K562 (cell line): Measurements from ENCODE around the gene ACADM. TPM values are rescaled to one million over a fixed set of nuclear protein-coding genes. Genes with fewer than 3 reads are reported as not detected.

Source experiments
- ATF1 ChIP-seq, 2 experiments: fragments of 450-650 bp in 1 of 2; IDR thresholded peaks; 2 replicates each; pipeline ENCODE4 v1.6.1; 2016; ENCODE audit warnings: missing compliant biosample characterization in 1 of 2, missing genetic modification characterization in 1 of 2
- CREB1 ChIP-seq, 2 experiments: sonication (generic) in 1 of 2; formaldehyde crosslinking in 1 of 2; IDR thresholded peaks; 2 replicates each; pipeline versions ENCODE4 v1.6.1 to v1.8.0; 2012 to 2022; ENCODE audit warnings: inconsistent platforms in 1 of 2, mild to moderate bottlenecking in 1 of 2, missing genetic modification reagents in 1 of 2, moderate library complexity in 1 of 2
- ESRRA ChIP-seq: fragments of 450-650 bp; IDR thresholded peaks from 2 replicates; pipeline ENCODE4 v1.6.1; 2014; ENCODE audit warnings: low read depth, mild to moderate bottlenecking, moderate library complexity, borderline replicate concordance
- FOXK2 ChIP-seq, 2 experiments: fragments of 450-650 bp; IDR thresholded peaks in 1 of 2; conservative IDR thresholded peaks in 1 of 2; 2 replicates each; pipeline ENCODE4 v1.6.1; 2016; ENCODE audit warnings: low read depth in 2 of 2, mild to moderate bottlenecking in 1 of 2
- GTF2E2 ChIP-seq: fragments of 200-800 bp; sonication (Bioruptor generic); IDR thresholded peaks from 2 replicates; pipeline ENCODE4 v1.6.1; 2016; ENCODE audit warnings: missing genetic modification characterization, missing compliant biosample characterization
- HDAC1 ChIP-seq, 2 experiments: fragments of 450-650 bp; IDR thresholded peaks; 2 replicates each; pipeline ENCODE4 v1.6.1; 2016 to 2017; ENCODE audit warnings: inconsistent platforms in 1 of 2, mild to moderate bottlenecking in 1 of 2, moderate library complexity in 1 of 2
- HLTF ChIP-seq: fragments of 450-650 bp; IDR thresholded peaks from 2 replicates; pipeline ENCODE4 v1.6.1; 2016
- L3MBTL2 ChIP-seq: fragments of 450-650 bp; IDR thresholded peaks from 2 replicates; pipeline ENCODE4 v1.6.1; 2016; ENCODE audit warnings: mild to moderate bottlenecking, moderate library complexity
- MCM7 ChIP-seq, 2 experiments: fragments of 450-650 bp; IDR thresholded peaks; 2 replicates each; pipeline ENCODE4 v1.6.1; 2016 to 2018
- MTA2 ChIP-seq: fragments of 450-650 bp; IDR thresholded peaks from 2 replicates; pipeline ENCODE4 v1.6.1; 2016; ENCODE audit warnings: low read depth
- NCOR1 ChIP-seq: fragments of 450-650 bp; IDR thresholded peaks from 2 replicates; pipeline ENCODE4 v1.6.1; 2016; ENCODE audit warnings: mild to moderate bottlenecking, moderate library complexity
- RCOR1 ChIP-seq, 2 experiments: IDR thresholded peaks; 2 replicates each; pipeline ENCODE4 v1.6.1; 2012; ENCODE audit warnings: low read depth in 2 of 2, low read length in 2 of 2, borderline replicate concordance in 1 of 2, improper control_type of control experiment in 1 of 2
- STAT5A ChIP-seq: IDR thresholded peaks from 2 replicates; pipeline ENCODE4 v1.6.1; 2012; ENCODE audit warnings: low read length, inconsistent platforms, borderline replicate concordance
- TBL1XR1 ChIP-seq, 2 experiments: IDR thresholded peaks; 2 replicates each; pipeline ENCODE4 v1.6.1; 2012; ENCODE audit warnings: improper control_type of control experiment in 2 of 2, low read length in 2 of 2, mild to moderate bottlenecking in 1 of 2
- TOE1 ChIP-seq, 2 experiments: fragments of 450-650 bp in 1 of 2; sonication (generic) in 1 of 2; formaldehyde crosslinking in 1 of 2; IDR thresholded peaks; 2 replicates each; pipeline versions ENCODE4 v1.7.1 to v1.8.0; 2016 to 2022; ENCODE audit warnings: borderline replicate concordance in 2 of 2, mild to moderate bottlenecking in 2 of 2, antibody characterized with exemption in 1 of 2, inconsistent platforms in 1 of 2, low read depth in 1 of 2, missing genetic modification reagents in 1 of 2, moderate library complexity in 1 of 2
- TRIM24 ChIP-seq, 2 experiments: fragments of 450-650 bp; IDR thresholded peaks; 2 replicates each; pipeline ENCODE4 v1.6.1; 2016
- ZBED1 ChIP-seq: IDR thresholded peaks from 2 replicates; pipeline ENCODE4 v1.6.1; 2014
- ZEB2 ChIP-seq: fragments of 450-650 bp; IDR thresholded peaks from 2 replicates; pipeline ENCODE4 v1.6.1; 2016
- ZNF384 ChIP-seq: IDR thresholded peaks from 2 replicates; pipeline ENCODE4 v1.6.1; 2012; ENCODE audit warnings: low read depth, low read length, improper control_type of control experiment
- polyA plus RNA-seq, 8 experiments: library from polyadenylated mRNA; depleted of rRNA in 4 of 8; stranded (reverse) in 5 of 8; unstranded in 3 of 8; fragments of >200 nt; fragmentation: Nextera tagmentation in 2 of 8; fragmentation: Illumina TruSeq in 1 of 8; extraction: Ambion mirVana in 2 of 8; extraction: Trizol in 1 of 8; gene quantifications; 2 replicates each; pipeline versions ENCODE4 v1.2.1 to v1.2.3, GENCODE V29; 2011 to 2014; ENCODE audit warnings: inconsistent platforms in 1 of 8, missing spikeins in 1 of 8
- total RNA-seq, 7 experiments: library from RNA; depleted of rRNA in 6 of 7; stranded (reverse); fragments of >200 nt in 6 of 7; fragmentation: Illumina TruSeq in 2 of 7; extraction: Trizol in 2 of 7; gene quantifications; 2 replicates each; pipeline versions ENCODE4 v1.2.1 to v1.2.3, GENCODE V29; 2011 to 2021; ENCODE audit warnings: low replicate concordance in 1 of 7
- TF ChIP-seq, protein P1 (sequence below): IDR thresholded peaks from 2 replicates; pipeline ENCODE4 v1.6.1; 2012; ENCODE audit warnings: low read depth, low read length, improper control_type of control experiment, borderline replicate concordance
- TF ChIP-seq, protein P2 (sequence below): fragments of 250-450 bp; sonication (Bioruptor Pico); IDR thresholded peaks from 2 replicates; pipeline ENCODE4 v1.9.0; 2021; ENCODE audit warnings: mild to moderate bottlenecking
- TF ChIP-seq, protein P3 (sequence below): fragments of 250-450 bp; sonication (Bioruptor Pico); IDR thresholded peaks from 2 replicates; pipeline ENCODE4 v1.8.0; 2022; ENCODE audit warnings: inconsistent platforms
- TF ChIP-seq, protein P4 (sequence below): fragments of 450-650 bp; IDR thresholded peaks from 2 replicates; pipeline ENCODE4 v1.6.1; 2016
- TF ChIP-seq, protein P5 (sequence below): fragments of 450-650 bp; IDR thresholded peaks from 2 replicates; pipeline ENCODE4 v1.6.1; 2016; ENCODE audit warnings: antibody characterized with exemption

The ACADM gene
- total and polyA plus RNA-seq, 9 of the 15 experiments (the other 6 are each of a cell fraction or from before 2014, with no cell fraction given): 82.5 to 156 (median 123) TPM

DNA sequence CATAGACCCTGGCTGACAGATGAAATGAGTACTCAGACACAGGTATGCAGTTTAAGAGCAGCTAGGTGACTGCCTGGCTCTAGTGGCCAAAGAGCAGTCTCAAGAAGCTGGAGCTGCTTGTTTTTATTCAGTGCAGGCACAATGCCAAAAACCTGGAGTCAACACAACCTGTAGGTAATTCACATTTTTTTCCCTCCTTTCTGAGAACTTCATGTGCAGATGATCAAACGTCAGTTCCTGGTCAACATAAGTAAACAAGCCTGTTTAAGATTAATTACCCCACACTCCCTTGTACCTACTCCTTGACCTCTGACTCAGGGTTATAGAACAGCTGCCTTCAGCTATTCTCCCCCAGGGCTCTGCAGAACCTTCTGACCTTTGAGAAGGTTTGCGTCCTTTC is 17.3 kb upstream of the ACADM start (continued):
- TF ChIP-seq, protein P1, sequence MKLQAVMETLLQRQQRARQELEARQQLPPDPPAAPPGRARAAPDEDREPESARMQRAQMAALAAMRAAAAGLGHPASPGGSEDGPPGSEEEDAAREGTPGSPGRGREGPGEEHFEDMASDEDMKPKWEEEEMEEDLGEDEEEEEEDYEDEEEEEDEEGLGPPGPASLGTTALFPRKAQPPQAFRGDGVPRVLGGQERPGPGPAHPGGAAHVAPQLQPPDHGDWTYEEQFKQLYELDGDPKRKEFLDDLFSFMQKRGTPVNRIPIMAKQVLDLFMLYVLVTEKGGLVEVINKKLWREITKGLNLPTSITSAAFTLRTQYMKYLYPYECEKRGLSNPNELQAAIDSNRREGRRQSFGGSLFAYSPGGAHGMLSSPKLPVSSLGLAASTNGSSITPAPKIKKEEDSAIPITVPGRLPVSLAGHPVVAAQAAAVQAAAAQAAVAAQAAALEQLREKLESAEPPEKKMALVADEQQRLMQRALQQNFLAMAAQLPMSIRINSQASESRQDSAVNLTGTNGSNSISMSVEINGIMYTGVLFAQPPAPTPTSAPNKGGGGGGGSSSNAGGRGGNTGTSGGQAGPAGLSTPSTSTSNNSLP: peak; percentile 41; the same call in 1 of the 2 replicates
- TF ChIP-seq ZNF384 (no peak), ESRRA (peak; percentile 84), ATF1 (CRISPR knock-in tag; IDR thresholded peaks at IDR 0.05) (no peak), ATF1 (tag; IDR thresholded peaks at IDR 0.05) (peak; percentile 24; the same call in 1 of the 2 replicates), L3MBTL2 (peak; percentile 52), MCM7 (IDR thresholded peaks at IDR 0.05) (no peak), HLTF (0 out of 2 replicates have a peak, but pooled peaks have one; percentile 17), ZBED1 (no peak), STAT5A (peak; percentile 69), NCOR1 (peak; percentile 77), ZEB2 (peak; percentile 83), GTF2E2 (tag) (no peak), TBL1XR1 (IDR thresholded peaks at IDR 0.05; ENCODE audit: low read length in 2 of 2) (peak in 1 of 2 experiments; percentile 70; a peak in 1 of 4 replicates), TRIM24 (IDR thresholded peaks at IDR 0.05) (peak in 1 of 2 experiments; percentile 80; a peak in 2 of 4 replicates), CREB1 (IDR thresholded peaks at IDR 0.05) (peak; percentile 37; the same call in 1 of the 2 replicates), CREB1 (CRISPR knock-in tag; IDR thresholded peaks at IDR 0.05) (no peak), TOE1 (IDR thresholded peaks at IDR 0.05; ENCODE audit: borderline replicate concordance) (no peak), TOE1 (CRISPR knock-in tag; IDR thresholded peaks at IDR 0.05; ENCODE audit: borderline replicate concordance, low read depth) (no peak), RCOR1 (IDR thresholded peaks at IDR 0.05; ENCODE audit: borderline replicate concordance in 1 of 2, low read depth in 2 of 2, low read length in 2 of 2) (peak in 1 of 2 experiments; percentile 58; a peak in 1 of 4 replicates), MTA2 (peak; percentile 60), HDAC1 (IDR thresholded peaks at IDR 0.05) (peak in 1 of 2 experiments; percentile 88; a peak in 2 of 4 replicates), FOXK2 (conservative IDR thresholded peaks at IDR 0.05 in 1 of 2, IDR thresholded peaks at IDR 0.05 in 1 of 2; ENCODE audit: low read depth in 2 of 2) (peak; percentile 96 to 98)
- TF ChIP-seq, protein P2, sequence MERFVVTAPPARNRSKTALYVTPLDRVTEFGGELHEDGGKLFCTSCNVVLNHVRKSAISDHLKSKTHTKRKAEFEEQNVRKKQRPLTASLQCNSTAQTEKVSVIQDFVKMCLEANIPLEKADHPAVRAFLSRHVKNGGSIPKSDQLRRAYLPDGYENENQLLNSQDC (CRISPR knock-in tag): no peak
- TF ChIP-seq, protein P3, sequence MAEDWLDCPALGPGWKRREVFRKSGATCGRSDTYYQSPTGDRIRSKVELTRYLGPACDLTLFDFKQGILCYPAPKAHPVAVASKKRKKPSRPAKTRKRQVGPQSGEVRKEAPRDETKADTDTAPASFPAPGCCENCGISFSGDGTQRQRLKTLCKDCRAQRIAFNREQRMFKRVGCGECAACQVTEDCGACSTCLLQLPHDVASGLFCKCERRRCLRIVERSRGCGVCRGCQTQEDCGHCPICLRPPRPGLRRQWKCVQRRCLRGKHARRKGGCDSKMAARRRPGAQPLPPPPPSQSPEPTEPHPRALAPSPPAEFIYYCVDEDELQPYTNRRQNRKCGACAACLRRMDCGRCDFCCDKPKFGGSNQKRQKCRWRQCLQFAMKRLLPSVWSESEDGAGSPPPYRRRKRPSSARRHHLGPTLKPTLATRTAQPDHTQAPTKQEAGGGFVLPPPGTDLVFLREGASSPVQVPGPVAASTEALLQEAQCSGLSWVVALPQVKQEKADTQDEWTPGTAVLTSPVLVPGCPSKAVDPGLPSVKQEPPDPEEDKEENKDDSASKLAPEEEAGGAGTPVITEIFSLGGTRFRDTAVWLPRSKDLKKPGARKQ (CRISPR knock-in tag): no peak
- TF ChIP-seq, protein P4, sequence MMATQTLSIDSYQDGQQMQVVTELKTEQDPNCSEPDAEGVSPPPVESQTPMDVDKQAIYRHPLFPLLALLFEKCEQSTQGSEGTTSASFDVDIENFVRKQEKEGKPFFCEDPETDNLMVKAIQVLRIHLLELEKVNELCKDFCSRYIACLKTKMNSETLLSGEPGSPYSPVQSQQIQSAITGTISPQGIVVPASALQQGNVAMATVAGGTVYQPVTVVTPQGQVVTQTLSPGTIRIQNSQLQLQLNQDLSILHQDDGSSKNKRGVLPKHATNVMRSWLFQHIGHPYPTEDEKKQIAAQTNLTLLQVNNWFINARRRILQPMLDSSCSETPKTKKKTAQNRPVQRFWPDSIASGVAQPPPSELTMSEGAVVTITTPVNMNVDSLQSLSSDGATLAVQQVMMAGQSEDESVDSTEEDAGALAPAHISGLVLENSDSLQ: peak; percentile 88
- TF ChIP-seq, protein P5, sequence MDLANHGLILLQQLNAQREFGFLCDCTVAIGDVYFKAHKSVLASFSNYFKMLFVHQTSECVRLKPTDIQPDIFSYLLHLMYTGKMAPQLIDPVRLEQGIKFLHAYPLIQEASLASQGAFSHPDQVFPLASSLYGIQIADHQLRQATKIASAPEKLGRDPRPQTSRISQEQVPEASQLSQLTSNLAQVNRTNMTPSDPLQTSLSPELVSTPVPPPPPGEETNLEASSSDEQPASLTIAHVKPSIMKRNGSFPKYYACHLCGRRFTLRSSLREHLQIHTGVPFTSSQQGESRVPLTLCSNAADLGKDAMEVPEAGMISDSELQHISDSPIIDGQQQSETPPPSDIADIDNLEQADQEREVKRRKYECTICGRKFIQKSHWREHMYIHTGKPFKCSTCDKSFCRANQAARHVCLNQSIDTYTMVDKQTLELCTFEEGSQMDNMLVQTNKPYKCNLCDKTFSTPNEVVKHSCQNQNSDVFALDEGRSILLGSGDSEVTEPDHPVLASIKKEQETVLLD: 0 out of 2 replicates have a peak, but pooled peaks have one; percentile 36
